Tibial nerve (tissue), 4 donors: ENCODE data around the gene RGSL1.

Source experiments
- EP300 ChIP-seq, 2 donors: sonication (generic); formaldehyde crosslinking; IDR thresholded peaks; one replicate each; pipeline ENCODE4 v1.6.1; 2017; ENCODE audit warnings: antibody characterized with exemption in 2 of 2, mild to moderate bottlenecking in 1 of 2
- POLR2A ChIP-seq, 2 donors: fragments of 450-650 bp; IDR thresholded peaks; one replicate each; pipeline ENCODE4 v1.6.1; 2017; ENCODE audit warnings: antibody characterized with exemption in 2 of 2, mild to moderate bottlenecking in 2 of 2, moderate library complexity in 2 of 2
- TF ChIP-seq, protein P1 (sequence below), 5 experiments: fragments of 200-600 bp in 3 of 5; fragments of 450-650 bp in 2 of 5; sonication (generic) in 3 of 5; IDR thresholded peaks; one replicate each; pipeline ENCODE4 v1.5.1; 2016 to 2019; ENCODE audit warnings: antibody characterized with exemption in 5 of 5, mild to moderate bottlenecking in 3 of 5, moderate library complexity in 2 of 5

DNA sequence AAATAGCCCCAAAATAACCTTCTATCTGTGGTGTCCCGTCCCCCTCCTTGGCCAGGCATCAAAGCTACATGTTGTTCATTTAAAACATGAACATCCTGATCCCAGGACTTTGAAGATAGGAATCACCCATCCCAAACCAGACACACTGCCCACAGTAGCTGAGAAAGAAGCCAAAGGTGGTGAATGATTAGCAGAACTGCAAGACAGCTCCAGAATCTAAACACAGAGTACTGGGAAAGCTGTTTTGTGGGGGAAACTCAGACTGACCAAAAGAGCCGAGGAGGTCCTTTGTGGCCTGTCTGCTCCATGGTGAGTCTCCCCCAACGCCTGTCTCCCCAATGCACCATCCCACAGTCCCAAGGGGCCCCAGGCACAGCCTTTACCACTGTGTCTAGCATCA lies 42.2 kb upstream of the RGSL1 start:
- TF ChIP-seq, protein P1, sequence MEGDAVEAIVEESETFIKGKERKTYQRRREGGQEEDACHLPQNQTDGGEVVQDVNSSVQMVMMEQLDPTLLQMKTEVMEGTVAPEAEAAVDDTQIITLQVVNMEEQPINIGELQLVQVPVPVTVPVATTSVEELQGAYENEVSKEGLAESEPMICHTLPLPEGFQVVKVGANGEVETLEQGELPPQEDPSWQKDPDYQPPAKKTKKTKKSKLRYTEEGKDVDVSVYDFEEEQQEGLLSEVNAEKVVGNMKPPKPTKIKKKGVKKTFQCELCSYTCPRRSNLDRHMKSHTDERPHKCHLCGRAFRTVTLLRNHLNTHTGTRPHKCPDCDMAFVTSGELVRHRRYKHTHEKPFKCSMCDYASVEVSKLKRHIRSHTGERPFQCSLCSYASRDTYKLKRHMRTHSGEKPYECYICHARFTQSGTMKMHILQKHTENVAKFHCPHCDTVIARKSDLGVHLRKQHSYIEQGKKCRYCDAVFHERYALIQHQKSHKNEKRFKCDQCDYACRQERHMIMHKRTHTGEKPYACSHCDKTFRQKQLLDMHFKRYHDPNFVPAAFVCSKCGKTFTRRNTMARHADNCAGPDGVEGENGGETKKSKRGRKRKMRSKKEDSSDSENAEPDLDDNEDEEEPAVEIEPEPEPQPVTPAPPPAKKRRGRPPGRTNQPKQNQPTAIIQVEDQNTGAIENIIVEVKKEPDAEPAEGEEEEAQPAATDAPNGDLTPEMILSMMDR (IDR thresholded peaks at IDR 0.05), result no peak
- TF ChIP-seq EP300 (IDR thresholded peaks at IDR 0.05) (no peak), POLR2A (IDR thresholded peaks at IDR 0.05) (no peak)
